AG04449 (cell line): ENCODE data around the gene GOLGA6L7.
"Not testable (repeated sequence)": the region's sequence is repeated elsewhere in the genome, so short reads cannot be mapped to it uniquely, and the experiment has no call there.

Experiments
- CTCF ChIA-PET: fragments of 350-600 bp; formaldehyde crosslinking; extraction: SDS; loops from one replicate; lab custom pipeline; 2021; ENCODE audit warnings: antibody characterized with exemption; lab: Yijun Ruan, JAX
- POLR2A ChIA-PET: fragments of 400-600, 350-600 bp; formaldehyde crosslinking; extraction: SDS; loops from one replicate; lab custom pipeline; 2020; ENCODE audit warnings: antibody characterized with exemption, inconsistent platforms; lab: Yijun Ruan, JAX
- DNase-seq: peaks from one replicate; pipeline ENCODE4 v3.0.0-alpha.2; 2010; ENCODE audit warnings: low read depth, low spot score
- H3K4me3 ChIP-seq: 2 replicates; pipeline ENCODE4 v1.5.1; 2011; ENCODE audit warnings: low read depth, mild to moderate bottlenecking, control low read depth, low read length
- CTCF ChIP-seq: IDR thresholded peaks from one replicate; pipeline ENCODE4 v1.5.1; 2011; ENCODE audit warnings: mild to moderate bottlenecking, moderate library complexity, low read length, control low read depth, inconsistent platforms; ENCODE audit not compliant: insufficient read depth; ENCODE audit errors: missing control alignments

GOLGA6L7 gene

DNA sequence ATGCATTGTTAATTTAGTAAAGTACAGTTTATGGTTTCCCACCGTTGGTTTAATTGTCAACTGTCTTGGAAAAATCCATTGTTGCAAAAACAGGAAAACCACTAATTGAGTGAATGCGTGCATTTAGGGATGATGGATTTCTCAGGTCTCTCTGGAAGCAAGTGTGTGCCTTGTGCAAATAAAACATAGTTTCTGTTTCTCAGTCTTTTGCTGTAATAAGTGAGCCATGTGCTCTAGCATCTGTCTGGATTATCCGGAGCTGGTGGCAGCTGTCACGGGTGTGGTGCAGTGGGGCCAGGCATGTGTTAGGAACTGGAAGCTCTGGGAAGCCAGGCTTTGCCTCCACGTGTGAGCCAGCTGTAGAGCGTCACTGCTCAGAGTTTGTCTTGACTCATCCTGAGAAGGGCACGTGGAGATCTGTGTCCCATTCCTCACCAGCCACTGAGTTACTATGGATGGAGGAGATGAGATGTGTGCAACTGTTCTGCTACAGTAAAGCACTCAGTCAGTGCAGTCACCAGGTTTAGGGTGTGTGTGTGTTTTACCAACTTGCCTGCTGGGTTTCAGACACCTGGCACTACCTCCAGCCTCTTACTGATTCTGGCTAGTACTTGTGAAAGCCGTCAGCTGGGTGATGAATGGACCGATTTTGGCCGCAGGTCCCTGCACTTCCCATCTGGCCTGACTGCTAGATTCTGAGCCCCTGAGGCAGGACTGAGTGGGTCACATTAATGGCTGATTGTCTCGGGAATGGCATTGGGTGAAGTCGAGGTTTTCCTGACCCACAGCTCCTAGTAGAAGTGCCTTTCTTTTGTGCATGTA lies 44.6 kb upstream of the GOLGA6L7 start:
- CTCF ChIA-PET, result interaction anchor here (1.0 kb wide), 1 partner anchor 197 kb away, joined by 3 read pairs; no protein-coding TSS in a partner anchor
- TF ChIP-seq CTCF, result no peak
- no peak overlapping the region for H3K4me3 ChIP-seq
- peak; percentile 17 for DNase-seq
- POLR2A ChIA-PET, result no interaction called here

- ChIA-PET CTCF (interaction anchor here (1.0 to 1.8 kb wide), 2 partner anchors 199 to 211 kb away, joined by 3 to 4 read pairs; no protein-coding TSS in a partner anchor), POLR2A (no interaction called here)
- TF ChIP-seq CTCF, result no peak
- no peak overlapping the region for H3K4me3 ChIP-seq
- DNase-seq, result no peak
Observed at GRCh38 chr15:28891588-28891987, 43.1 kb upstream of the GOLGA6L7 start.

DNA sequence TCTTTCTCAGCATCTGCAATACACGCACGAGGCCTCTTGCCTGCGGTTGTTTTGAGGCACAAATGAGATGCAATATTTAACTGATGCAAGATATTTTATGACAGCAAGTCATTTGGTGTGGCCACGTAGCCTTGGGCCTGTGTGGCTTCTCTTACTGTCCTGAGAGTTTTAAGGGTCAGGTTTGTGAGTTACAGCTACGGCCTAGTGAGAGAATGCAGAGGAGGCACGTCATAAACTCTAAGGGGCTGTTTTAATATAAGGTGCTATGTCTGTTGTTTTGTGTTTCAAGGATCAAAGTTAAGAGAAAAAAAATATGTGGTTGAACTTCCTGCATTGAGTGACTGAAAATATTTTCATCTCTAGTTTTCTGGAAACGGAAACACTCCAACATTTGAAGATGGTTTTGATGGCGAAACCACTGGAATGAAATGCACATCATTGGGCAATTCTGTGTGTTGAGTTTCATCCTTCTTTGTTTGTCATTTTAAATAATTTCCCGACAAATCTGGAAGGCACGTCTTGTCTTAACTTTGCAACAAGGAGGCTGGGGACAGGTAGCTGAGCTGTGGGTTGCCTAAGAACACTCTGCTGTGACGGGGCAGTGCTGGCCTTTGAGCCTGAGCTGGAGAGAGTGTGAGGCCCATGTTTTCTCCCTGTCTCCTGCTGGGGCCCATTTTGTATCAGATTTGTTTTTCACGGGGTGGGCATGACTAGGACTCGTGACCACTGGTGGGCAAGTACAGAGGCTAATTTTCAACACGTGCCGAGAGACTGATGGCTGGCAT lies 42.5 kb upstream of the GOLGA6L7 start:
- no peak for TF ChIP-seq CTCF
- no peak overlapping the region for H3K4me3 ChIP-seq
- ChIA-PET CTCF (interaction anchor here (1.8 kb wide), 1 partner anchor 211 kb away, joined by 4 read pairs; no protein-coding TSS in a partner anchor), POLR2A (no interaction called here)
- no peak for DNase-seq

DNA sequence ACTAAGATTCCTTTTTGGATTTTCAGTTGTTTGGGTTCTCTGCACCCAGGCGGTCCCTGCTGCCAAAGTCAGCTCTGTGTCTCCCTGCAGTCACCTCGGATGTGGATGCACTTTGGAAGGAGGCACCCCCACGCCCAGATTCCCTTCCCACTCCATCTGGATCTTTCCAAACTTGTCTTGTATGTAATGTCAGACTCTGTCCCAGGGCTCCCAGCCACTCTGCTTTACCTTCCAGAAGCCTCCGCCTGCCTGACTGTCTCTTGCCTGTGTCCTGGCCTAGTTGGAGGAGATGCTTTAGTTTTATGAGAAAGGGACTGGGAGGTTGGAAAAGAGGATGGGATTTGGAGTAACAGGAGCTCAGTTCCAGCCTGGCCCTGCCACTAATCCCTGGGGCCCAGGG lies 41.8 kb upstream of the GOLGA6L7 start:
- CTCF ChIA-PET, result interaction anchor here (1.8 kb wide), 1 partner anchor 212 kb away, joined by 4 read pairs; no protein-coding TSS in a partner anchor
- DNase-seq, result not testable (repeated sequence)

GRCh38 chr15:28889871-28890270 lies 41.4 kb upstream of the GOLGA6L7 start:
- CTCF ChIA-PET, result not testable (repeated sequence)

More for the DNA sequence above, 41.8 kb upstream of the GOLGA6L7 start:
- POLR2A ChIA-PET, H3K4me3 ChIP-seq: not testable (repeated sequence)

DNA sequence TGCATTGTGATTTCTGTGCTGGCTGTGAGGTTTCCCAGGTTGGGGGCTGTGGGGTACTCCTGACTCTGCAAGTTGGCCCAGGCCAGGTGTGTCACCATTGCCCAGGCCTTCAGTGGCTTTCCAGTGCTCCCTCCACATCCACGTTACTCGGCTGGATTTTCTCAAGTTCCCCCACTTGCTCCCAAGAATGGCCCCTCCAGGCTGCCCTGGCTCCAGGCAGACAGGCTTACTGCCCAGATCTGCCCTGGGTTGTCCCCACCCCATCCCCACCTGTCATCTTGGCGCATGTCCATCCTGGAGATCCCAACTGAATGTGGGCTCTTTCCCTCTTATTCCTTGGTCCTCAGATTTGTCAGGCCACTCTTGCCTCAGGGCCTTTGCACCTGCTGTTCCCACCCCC lies 40.9 kb upstream of the GOLGA6L7 start:
- POLR2A ChIA-PET, result no interaction called here
- DNase-seq, result no peak
- CTCF ChIA-PET, result no interaction called here
- no peak for TF ChIP-seq CTCF
- no peak overlapping the region for H3K4me3 ChIP-seq

More at GRCh38 chr15:28889871-28890270, 41.4 kb upstream of the GOLGA6L7 start:
- POLR2A ChIA-PET, H3K4me3 ChIP-seq, DNase-seq: not testable (repeated sequence)

- ChIA-PET CTCF (interaction anchor here (0.9 to 3.8 kb wide), 2 partner anchors 201 to 213 kb away, joined by 3 to 11 read pairs; no protein-coding TSS in a partner anchor), POLR2A (no interaction called here)
- no peak overlapping the region for H3K4me3 ChIP-seq
- DNase-seq, result no peak
- no peak for TF ChIP-seq CTCF
Observed at GRCh38 chr15:28888900-28889299, 40.5 kb upstream of the GOLGA6L7 start.
